NCI-H2227 treated with DMSO at 0.1 percent for 48 hours (cell line): ENCODE measurements around the gene FAM25G.

Experiments used
- DNase-seq: peaks from one replicate; lab custom pipeline; 2025; lab: John Stamatoyannopoulos, UW

The FAM25G gene

DNA sequence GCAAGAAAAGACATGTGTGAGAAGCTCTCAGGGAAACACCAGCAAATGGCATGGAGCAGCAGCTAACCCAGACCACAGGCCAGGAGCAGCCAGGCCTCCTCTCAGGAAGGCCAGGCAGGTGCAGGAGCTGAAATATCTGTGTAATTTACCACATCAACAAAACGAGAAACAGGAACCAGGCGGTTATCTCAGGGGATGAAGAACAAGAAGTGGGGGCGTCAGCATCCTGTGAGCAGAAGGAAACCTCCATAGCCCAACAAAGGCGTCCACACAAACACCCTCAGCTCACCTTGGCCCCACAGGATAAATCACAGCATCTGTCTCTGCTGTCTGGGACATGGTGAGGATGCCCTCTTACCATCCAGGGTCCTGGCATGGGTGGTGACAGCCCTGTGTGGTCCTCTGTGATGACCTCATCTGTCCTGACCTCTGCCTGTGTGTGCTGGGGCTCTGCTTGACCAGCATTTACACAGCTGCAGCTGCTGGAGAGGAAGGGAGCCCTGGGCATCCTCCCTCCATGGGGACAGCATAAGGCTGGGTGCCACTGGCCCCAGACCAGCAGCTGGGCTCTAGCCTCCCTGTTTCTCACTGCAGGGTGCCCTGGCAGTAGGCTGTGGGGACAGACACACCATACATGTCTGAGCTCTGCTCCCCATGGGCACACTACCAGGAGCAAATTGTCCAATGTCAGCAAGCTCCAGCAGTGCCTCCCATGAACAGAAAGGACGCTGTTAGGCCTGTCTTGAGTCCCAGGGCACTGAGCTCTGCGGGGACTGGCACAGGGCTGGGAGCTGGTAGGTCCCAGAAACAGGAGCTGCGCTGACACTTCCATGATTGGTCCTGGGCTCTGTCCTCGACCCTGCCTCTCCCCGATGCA, 42.2 kb downstream of the FAM25G start:
- DNase-seq, result no peak

DNA sequence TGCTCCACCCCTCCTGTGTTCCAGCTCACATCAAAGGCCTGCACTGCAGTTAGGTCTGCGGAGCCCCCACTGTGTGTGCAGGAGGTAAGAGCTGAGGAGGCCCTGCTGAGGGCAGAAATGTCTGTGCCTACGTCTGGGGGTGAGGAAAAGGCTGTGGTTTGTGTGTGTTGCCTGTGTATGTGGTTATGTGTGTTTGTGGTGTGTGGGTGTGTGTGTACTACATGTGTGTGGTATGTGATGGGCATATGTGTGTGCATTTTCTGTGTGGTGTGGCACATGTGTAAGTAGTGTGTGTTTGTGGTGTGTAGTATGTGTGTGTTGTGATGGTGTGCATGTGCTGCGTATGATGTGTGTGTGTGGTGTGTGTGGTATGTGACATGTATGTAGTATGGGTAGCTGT, 43.8 kb downstream of the FAM25G start:
- DNase-seq, result no peak

DNA sequence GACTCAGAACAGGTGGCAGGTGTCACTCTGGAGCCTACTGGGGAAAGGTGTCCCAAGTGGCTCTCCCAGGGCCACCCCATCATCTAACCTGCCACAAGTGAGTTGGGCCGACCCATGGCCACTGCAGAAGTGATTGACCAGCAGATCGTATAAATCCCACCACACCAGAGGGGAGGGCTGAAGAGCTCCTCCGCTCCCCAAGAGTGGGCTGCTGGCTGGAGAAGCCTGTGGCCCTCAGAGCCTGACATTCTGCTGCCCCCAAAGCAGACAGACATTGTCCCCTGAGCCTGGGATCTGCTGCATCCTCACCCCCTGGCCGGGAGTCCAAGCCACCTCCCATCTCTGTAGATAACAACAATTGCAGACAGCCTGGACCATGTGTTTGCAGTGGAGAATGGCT, 44.3 kb downstream of the FAM25G start:
- no peak for DNase-seq

DNA sequence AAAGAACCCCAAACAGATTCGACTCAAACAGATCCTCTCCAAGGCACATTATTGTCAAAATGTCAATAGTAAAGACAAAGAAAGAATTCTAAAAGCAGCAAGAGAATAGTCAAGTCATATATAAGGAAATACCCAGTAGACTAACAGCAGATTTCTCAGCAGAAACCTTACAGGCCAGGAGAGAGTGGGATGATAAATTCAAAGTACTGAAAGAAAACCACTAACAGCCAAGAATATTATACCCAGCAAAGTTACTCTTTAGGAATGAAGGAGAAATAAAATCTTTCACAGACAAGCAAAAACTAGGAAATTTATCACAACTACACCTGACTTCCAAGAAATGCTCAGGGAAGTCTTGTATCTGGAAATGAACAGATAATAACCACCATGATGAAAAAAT, 45.8 kb downstream of the FAM25G start:
- DNase-seq, result no peak

DNA sequence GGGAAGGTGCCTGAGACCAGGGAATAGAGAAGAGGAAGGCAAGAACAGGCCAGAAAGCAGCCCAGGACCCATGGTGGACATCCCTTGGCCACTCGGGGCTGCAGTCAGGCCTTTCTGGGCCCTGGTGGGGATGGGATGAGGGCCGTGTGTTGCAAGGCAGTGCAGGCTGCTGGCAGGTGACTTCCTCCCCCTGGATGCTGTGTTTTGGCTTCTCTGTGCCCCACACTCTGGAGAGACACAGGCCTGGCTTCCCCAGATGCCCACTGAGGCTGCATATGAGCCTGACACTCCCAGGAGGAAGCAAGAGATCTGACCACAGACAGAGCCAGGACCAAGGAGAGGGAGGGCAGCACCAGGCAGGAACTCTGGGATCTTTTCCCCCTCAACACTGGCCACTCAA, 47.5 kb downstream of the FAM25G start:
- no peak for DNase-seq

DNA sequence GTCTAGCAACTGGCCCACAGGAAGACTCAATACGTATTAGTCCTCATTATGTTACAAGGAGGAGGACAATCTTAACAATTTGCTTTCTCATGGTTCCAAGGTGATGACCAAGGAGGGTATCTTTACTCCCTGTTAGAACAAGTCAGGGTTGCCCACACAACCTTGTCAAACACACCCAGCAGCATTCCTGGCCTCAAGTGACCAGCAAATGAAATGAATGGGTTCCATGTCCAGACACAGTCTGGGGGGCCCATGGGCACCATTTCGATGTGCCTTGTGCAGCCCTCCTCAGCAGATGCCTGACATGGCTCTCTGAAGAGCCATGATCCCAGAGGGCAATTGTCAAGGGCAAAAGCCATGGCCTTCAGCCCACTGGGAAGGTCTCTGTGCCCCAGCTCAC, 48.4 kb downstream of the FAM25G start:
- no peak for DNase-seq

DNA sequence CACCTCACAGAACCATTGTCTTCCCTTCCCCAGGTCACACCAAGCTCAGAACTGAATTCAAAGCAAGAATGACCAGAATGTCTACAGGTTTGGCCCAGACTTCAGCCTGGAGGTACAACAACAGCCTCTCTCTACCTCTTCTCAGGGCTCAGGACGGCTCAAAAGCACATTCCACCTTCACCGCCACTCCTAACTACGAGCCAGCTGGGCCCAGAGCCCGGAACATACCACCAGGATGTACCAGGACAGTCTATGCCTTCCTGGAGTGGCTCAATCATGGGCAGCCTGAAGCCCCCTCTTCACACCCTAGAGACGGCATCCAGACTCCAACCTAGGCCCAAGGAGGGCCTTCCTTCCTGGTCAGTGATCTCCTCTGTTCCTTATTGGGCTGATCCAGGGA, 49.1 kb downstream of the FAM25G start:
- DNase-seq, result no peak

DNA sequence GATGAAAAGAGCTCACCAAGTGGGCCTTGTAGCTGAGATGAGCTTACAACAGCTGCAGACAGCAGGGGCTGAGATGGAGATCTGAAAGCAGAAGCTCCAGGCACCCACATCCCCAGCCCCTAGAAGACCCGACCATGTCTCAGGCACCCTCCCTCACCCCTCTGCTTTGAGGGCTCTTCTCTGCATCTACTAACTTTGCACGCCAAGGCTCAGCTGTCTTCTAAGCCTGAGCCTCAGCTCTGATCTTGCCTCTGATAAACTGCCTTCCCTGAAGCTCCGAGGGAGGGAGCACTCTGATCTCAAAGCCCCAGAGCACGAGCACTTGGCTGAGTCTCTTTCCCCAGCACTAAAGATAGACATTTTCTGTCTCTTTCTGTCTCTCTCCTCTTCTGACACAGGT, 49.6 kb downstream of the FAM25G start:
- DNase-seq, result no peak

DNA sequence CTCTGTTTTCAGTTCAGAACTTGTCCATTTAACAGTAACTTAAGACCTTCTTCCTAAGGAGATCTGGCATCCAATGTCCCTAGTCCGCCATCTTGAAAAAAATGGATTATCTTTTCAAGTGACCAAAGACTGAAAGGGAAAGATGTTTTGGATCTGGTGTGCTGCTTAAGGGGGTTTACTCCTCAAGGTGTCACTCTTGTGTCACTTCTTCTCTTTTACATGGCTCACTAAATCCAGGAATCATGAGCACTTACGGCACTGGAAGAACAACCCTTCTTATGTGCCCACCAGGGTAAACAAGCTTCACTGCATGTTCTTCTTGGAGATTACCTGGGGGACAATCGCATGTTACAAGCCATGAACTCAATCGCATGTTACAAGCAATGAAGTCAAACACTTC, 51.3 kb downstream of the FAM25G start:
- no peak for DNase-seq

DNA sequence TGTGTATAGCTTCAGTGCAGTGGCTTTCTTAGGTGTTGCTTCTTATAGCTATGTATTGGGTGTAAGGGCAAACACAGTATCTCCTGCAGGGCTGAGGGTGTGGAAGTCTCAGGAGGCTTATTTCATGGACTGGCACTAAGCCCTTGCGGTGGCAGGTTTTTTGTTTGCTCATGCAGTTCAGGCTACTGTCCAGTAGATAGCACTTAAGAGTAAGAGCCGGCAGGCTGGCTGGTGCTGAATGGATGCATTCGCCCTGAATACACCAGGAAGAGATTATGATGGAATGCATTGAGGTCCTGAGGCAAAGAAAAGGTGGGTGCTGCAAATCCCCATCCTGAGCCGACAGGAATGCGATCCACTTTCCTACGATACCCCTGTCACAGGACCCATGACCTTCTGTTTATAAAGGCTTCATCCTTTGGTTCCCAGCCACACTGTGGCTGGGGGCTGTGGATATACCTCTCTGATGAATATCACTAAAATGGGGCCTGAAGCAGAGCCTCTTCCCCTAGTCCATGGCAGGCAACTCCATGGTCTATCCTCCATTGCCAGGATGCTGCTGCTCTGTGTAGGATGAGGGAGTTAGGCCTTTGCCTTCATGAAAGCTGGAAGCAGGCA, 52.5 kb downstream of the FAM25G start:
- no peak for DNase-seq
